GM12864 (cell line): ENCODE measurements around the gene TBC1D22B.

Source experiments
- DNase-seq: peaks from one replicate; pipeline ENCODE4 v3.0.0-alpha.2; 2011; ENCODE audit warnings: low read depth
- H3K4me3 ChIP-seq: 2 replicates; pipeline ENCODE4 v1.5.1; 2011; ENCODE audit warnings: mild to moderate bottlenecking, low read depth, low read length, control low read depth
- CTCF ChIP-seq: IDR thresholded peaks from 2 replicates; pipeline ENCODE4 v1.5.1; 2011; ENCODE audit warnings: low read depth, mild to moderate bottlenecking, moderate library complexity, low read length, control low read depth, inconsistent platforms; ENCODE audit errors: missing control alignments

The TBC1D22B gene

GRCh38 chr6:37369321-37370201, 112.0 kb downstream of the TBC1D22B start:
- DNase-seq = no peak
- H3K4me3 ChIP-seq = no peak overlapping the region
- no peak for TF ChIP-seq CTCF

- no peak for TF ChIP-seq CTCF
Measured at GRCh38 chr6:37371154-37372083, 113.8 kb downstream of the TBC1D22B start.

GRCh38 chr6:37372116-37372515, 114.5 kb downstream of the TBC1D22B start:
- no peak overlapping the region for H3K4me3 ChIP-seq
- no peak for DNase-seq
- no peak for TF ChIP-seq CTCF

More at GRCh38 chr6:37371154-37372083, 113.8 kb downstream of the TBC1D22B start:
- DNase-seq = no peak
- no peak overlapping the region for H3K4me3 ChIP-seq

- no peak for DNase-seq
- H3K4me3 ChIP-seq = no peak overlapping the region
- no peak for TF ChIP-seq CTCF
Measured at GRCh38 chr6:37373822-37374471, 116.4 kb downstream of the TBC1D22B start.

- TF ChIP-seq CTCF = no peak
- DNase-seq = no peak
- H3K4me3 ChIP-seq = no peak overlapping the region
Measured at GRCh38 chr6:37375376-37375775, 117.8 kb downstream of the TBC1D22B start.

- no peak for DNase-seq
- no peak overlapping the region for H3K4me3 ChIP-seq
- no peak for TF ChIP-seq CTCF
Measured at GRCh38 chr6:37376078-37376743, 118.6 kb downstream of the TBC1D22B start.
